OCI-LY3 (cell line): ENCODE data around the gene SEC16B.

Experiments used
- CTCF ChIP-seq: fragments of 200-600, 300-600 bp; sonication (generic); IDR thresholded peaks from 2 replicates; pipeline ENCODE4 v1.5.1; 2014; ENCODE audit warnings: antibody characterized with exemption, low read length, low read depth
- EZH2phosphoT487 ChIP-seq: fragments of 200-600 bp; shearing (Covaris generic); IDR thresholded peaks from 2 replicates; pipeline ENCODE4 v1.6.1; 2018; ENCODE audit warnings: antibody characterized with exemption, mixed run types, low read depth

GRCh38 chr1:177950506-177950905 is 19.4 kb downstream of the SEC16B start:
- no peak for TF ChIP-seq CTCF
- no peak for TF ChIP-seq EZH2phosphoT487
